Fibroblast of skin of right quadriceps (primary cell): ENCODE data around the gene PLCH2.

Experiments used
- DNase-seq: peaks from one replicate; pipeline ENCODE4 v3.0.0-alpha.2; 2013

PLCH2 gene

DNA sequence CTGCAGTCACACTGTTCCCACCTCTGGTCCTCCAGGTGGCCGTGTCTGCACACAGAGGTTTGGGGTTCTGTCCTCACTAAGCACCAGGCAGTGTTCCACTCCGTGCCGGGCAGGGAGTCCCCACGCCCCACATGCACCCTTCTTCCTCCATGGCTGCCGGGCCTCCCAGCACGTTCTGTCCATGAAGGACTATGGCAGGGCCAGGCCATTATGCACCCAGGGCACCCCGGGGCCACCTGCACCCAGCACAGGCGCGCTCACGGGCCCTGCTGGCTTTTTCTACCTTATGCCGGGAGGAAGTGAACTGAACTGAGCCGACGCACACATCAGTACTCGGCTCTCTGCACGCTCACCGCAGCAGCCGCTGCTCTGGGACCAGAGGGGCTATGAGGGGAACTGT lies 40.0 kb downstream of the PLCH2 start:
- DNase-seq, result no peak

DNA sequence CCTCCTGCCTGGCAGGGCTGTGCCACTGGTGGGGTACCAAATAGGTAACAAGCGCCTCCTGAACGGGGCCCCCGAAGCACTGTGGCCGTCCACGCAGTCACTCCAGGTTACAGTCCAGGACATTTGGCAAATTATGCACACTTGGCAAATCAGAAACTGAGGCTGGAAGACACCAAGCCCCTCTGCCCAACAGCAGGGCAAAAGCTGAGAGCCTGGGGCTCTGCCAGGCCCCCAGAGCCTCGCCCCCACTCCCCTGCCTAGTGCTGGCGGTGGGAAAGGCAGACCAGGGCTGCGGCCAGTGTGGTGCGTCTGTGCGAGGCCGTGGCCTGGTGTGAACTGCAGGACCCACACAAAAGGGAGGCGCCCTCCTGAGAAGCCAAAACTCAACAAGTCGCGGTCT lies 40.9 kb downstream of the PLCH2 start:
- no peak for DNase-seq

DNA sequence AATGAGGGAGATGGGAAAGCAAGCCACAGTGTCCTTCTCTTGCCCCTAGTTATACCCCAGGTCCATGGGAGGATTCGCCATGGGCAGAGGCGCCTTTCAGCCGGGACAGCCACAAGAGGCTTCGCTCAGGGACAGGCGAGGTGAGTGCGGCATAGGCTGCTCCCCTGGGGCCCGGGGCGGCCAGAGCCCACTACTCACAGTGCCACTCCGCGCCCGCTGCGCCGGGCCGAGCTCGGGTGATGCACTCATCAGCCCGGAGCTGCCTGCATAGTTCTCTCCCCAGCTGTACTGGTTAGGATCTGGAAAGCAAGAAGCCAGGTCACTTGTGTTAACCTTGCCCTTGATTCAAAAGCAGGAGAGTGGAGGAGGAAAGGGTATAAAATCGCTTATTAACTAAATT lies 41.9 kb downstream of the PLCH2 start:
- no peak for DNase-seq

DNA sequence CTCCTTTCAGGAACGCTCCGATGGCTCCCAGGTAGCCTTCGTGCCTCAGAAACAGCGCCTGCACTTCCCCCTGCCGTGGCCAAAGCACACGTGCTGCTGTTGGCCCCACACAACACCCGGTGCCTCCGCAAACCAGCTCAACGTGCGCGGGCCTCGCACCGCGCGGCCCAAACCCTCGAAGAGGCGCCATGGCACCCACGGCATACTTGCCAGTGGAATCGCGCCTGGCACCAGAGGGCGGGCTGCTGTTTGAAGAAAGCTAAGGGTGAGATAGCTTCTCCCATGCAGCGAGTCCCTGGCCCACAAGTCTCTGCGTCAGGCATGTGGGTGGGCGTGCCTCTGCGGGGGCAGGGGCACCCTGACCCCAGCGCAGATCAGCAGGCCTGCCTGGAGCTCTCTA lies 42.4 kb downstream of the PLCH2 start:
- DNase-seq, result no peak

DNA sequence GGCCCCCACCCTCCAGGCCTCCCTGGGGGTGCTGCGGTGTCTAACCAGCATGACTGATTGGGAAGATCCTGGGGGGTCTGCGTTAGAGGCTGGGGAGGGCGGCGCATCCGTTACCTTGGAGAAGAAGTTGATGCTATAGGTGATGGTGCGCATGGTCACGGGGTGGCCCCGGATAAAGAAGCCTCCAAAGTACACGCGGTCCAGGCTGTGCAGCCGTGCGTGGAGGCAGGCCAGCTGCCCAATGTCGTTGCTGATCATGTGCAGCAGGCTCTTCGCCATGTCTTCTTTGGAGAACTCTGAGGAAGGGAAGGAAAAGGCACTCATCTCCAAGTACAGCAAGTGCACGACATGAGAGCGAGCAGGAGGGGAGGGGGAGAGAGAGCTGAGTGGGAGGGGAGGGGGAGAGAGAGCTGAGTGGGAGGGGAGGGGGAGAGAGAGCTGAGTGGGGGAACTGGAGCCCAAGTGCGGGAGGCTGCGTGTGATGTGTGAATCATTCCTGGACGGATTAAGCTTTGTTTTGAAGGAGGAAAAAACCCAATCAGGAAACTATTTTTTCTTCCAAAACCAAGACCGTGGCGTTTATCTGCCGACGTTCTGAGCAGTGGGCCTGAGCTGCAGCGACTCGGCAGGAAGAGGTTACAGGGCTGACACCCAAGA lies 43.1 kb downstream of the PLCH2 start:
- no peak for DNase-seq

DNA sequence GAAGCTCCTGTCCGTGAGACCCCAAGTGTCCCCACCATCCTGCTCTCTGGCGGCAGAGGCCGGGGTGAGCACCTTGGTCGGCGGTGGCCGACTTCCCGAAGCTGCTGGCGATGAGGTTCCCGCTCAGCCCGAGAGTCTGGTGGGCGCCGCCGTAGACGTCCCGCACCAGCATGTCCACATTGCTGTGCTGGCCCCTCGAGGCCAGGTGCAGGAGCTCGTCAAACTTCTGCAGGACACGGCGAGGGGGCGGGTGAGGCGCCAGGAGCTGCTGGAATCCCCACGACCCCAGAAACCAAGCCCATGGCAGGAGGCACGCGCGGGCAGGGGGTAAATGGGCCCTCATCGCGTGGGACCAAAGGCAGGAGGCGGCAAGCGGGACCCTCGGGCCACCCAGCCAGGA lies 43.6 kb downstream of the PLCH2 start:
- no peak for DNase-seq

DNA sequence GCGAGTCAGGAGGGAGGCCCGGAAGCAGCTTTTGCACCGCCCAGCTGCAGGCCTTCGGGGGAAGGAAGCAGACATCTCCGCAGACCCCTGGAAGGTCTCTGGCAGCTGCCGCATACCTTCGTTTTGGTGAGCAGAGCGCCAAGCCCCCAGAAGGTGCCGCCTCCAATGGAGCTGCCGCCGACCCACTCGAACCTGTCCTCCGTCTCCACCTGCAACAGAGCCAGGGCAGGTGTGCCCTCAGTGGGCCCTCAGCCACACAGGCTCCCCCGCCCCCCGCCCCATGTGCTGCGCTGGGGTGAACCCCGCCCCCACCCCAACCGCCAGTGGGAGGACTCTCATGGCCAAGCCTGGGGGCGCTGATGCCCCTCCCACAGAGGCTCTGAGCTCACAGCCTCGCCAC lies 44.1 kb downstream of the PLCH2 start:
- DNase-seq, result no peak

DNA sequence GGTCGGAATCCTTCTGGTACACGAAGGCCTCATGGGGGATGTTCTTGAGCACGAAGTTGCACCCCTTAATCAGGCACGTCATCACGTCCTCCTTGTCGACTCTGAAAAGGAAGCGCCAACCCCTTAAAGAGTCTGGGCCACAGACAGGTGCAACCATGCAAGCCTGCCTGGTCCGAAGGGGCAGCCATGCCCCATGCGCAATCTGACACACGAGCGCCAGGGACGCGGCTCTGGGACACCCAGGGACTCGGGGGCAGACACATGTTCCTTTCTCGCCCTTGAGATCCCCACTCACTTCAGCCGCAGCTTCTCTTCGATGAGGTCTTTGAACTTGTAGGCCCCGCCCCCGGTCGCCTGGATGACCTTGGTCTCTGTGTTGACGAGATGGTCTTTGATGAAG lies 44.7 kb downstream of the PLCH2 start:
- no peak for DNase-seq

DNA sequence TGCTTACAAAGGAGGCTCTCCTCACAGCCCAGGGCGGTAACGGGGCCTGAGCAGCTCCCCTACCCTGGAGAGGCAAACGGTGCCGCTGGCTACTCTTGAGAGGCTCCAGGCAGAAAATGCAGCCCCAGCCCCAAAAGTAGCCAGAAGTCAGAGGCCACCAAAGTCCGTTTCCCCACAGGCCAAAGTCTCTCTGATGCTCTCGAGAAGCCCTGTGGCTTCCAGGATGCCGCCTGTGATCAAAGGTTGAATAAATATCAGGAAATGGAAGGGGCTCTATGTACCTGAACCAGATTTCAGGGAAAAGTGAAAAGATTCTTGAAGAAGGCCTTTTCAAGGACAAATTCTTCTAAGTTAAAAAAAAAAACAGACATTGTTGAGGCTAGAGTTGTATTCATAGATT lies 46.1 kb downstream of the PLCH2 start:
- DNase-seq, result no peak

DNA sequence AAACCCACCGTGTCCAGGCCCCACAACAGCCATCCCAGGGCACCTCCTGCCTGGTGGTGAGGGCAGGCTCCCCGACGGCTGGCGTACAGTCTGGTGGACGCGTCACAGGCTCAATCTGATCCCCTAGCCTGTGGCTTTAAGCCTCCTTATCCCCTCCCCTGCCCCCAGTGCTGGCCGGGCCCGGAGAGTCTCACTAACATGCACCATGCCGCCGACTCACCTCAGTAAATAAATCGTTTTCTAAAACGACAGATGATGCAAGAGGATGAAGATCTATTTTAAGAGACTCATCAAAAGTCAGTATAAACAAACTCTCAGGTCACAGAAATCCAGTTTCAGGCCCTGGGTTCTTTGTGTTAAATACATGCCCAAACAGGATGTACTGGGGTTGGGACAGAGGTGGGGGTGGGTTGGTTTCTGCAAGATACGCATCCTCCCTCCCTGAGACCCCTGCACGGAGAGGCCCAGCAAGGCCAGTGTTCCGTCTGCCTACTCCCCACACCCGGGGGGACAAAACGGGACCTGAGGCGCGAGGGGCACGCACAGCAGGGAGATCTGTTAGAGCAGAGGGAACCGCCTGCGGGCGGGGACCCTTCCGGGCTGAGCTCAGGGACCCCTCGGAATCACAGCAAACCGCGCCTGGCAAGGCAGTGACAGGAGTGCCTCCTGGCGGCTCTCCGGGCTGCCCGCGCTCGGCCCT lies 47.3 kb downstream of the PLCH2 start:
- DNase-seq, result peak; percentile 29

DNA sequence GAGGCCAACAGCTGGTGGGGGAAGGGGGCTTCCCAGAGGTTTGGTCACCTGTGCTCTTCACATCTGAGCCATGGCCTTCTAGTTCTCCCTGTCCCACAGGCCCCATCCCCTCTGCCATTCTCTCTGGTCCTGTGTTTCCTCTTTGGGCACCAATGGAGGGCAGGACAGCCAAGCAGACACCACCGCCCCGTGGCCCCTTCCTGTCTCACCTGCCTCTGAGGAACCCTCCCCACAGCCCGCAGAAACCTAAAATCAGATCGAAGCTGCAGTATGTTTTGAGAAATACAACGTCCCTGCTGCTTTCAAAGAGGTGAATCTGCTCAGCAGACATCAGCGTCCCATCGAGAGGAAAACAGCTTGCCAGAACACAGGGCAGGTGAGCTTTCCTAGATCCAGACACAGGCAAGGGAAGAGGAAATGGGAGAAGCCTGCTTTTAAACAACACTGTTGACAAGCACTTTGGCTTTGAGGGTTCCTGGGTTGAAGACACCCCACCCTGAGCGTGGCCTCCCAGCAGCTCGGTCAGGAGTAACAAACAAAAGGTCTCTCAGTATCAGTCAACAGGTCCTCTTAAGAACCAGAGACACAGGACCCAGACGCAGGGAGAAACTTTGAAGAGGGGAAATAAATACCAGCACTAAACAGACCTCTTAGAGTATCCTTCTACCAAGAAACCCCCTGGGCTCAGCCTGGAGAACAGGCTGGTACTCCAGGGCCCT lies 48.0 kb downstream of the PLCH2 start:
- no peak for DNase-seq

DNA sequence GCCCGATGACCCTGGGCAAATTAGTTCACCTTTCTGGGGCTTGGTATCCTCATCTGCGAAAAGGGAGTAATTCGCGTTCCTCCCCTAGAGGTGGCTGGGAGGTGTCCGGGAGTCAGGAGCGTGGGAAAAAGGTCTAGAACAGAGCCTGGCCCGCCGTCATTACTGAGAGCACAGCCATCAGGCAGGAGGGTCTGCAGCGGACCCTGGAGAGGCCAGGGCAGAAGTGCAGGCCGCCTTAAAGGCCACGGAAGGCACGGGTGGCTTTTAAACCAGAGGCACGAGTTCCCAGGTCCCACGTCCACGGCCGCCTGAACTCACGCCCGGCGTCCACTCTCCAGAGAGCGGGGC lies 49.5 kb downstream of the PLCH2 start:
- no peak for DNase-seq

DNA sequence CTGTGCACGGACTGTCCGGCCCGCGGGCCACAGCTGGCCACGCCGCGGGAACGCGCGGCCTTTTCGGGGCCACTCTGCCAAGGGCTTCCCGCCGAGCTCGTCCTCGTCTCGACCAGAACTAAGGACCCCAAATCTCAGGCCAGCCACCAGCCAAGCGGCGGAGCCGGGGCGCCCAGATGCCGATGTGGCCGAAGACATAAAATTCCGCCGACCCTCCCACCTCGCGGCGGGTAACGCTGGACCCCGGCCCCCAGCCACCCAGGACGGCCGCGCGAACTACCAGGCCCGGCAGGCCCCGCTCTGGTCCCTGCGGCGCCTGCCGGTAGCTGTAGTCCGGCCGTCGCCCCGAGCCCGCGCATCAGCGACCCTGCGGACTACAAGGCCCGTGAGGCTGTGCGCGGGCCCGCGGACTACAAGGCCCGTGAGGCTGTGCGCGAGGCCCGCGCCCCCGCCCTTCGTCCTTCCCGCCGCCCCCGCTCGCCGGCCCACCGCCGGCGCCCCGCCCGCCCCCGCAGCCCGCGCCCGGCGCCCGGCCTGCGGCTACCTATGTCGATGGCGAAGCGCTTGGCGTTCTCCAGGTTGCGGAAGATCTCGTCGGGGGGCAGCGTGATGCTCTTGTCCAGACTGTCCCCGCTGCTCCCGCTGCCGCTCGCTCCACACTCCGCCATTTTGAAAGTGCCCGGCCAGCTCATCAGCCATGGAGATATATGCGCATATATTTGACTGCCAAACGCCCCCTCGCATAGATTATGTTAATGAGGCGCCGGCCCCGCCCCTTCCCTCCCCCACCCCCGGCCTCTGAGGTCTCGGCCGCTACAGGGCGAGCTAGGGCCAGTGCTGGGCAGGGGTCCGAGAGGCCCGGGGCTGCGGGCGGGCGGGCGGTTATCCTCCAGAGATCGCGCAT lies 50.1 kb downstream of the PLCH2 start, which contains the start of gene PANK4:
TSS of gene PANK4 (minus strand) at position 677 of the 904 bp plus-strand sequence. CDS start at position 668, 9 bp downstream.
- DNase-seq, result peak; percentile 92

DNA sequence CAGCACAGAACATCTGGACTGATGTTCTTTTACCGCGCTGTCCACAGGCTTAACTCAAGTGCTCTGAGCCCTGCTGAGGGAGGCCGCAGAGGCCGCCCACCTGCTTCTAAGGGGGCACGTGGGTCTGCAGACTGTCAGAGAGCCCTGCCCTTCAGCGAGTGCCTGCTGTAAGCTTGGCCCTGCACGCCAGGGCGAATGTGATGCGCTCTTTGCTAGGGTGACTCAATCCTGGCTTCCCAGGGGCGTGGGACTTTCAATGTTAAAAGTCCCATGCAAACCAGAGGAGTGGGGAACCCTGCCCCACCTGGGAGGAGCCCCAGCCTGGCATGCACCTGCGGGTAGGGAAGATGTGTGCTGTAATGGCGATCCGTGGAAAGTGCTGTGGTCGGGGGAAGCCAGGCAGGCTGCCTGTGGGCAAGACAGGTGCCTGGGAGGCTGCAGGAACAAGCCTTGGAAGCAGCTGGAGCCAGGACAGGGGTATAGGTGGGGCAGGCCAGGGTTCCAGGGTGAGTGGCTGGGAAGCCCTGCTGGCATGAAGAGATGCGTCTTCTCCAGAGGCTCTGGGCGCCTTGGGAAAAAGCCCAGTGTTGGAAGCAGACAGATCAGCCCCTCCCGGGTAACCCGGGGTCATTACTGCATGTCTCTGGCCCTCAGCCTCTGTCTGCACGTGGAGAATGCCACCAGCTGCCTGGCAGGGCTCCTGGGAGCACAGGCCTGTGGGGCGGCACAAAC lies 50.9 kb downstream of the PLCH2 start:
- DNase-seq, result peak; percentile 18

DNA sequence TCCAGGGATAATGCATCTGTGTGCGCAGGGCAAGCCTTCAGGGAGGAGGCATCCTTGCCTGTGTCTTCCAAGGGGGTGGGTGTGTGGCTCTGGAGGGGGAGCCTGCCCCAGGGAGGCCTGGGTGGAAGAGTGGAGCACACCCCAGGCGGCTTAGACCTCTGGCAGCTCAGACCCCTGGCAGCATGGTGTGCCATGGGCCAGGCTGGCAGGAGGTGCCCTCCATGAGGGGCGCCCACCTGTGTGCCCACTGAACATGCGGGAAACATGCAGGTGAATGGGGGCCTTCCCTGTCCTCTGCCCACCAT lies 51.4 kb downstream of the PLCH2 start:
- no peak for DNase-seq

DNA sequence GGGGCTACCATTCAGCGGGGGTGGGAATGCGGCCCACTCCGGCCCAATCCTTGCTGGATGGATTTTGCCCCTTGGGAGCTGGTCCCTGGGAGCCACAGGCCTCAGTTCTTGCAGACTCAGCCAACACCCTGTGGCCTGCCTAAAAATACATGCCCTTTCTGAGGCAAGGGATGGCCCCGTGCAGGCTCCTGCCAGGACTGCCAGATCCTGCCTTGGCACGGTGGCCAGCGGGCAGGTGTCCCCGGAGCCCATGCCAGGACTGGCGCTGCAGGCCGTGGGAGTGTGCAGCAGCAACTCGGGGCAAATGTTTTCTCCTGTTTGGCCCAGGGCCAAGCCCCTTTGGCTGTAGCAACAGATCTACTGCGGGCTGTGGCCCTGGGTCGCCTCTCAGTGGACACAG lies 51.9 kb downstream of the PLCH2 start:
- no peak for DNase-seq

DNA sequence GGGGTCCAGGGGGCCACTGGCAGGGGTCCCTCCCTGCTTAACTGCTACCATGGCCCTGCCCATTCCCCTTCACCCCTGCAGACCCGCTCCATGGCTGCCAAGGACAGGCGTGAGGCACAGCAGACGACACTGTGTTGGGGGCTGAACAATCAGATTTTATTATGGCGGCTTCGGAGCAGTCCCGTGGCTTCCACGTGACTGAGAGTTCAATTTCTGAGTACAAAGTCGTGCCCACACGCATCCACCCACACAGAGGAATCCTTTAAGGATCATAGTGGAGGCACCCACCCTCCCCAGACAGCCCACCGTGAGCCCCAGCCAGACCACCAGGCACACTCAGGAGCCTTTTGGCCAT lies 52.5 kb downstream of the PLCH2 start:
- DNase-seq, result no peak

DNA sequence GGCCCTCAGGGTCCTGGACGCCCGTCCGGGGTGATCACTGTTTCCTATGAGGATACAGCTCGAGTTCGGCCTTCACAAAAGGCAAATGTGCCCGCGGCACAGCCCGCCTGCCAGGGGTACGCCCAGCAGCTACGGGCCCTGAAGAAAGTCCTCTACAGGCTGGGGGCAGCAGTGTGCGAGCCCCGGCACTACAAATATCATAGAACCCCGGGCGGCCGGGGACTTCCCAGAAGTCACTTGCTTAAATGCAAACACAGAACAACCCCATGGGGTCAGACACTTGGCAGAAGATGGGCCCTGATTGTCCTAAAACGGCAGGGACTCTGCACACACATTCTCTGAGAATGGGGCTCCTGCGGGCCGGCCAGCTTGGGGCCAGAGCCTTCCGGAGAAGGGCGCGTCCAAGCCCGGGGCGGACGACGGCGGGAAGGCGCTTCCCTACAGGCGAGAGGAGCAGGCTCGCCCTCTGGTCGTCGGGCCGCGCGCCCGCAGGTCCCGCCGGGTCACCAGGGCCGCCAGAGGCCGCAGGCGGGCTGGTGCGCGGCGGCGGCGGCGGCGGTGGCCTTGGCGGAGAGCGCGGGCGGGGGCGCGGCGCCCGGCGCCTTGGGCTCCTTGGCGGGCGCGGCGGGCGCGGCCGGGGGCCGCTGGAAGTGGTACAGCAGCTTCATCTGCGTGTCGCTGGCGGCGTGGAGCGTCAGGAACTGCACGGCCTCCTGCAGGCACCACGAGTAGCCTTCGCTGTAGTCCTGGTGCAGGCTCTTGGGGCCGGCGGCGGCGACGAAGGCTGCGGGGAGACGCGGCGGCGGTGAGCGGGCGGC lies 53.1 kb downstream of the PLCH2 start:
- DNase-seq, result no peak

DNA sequence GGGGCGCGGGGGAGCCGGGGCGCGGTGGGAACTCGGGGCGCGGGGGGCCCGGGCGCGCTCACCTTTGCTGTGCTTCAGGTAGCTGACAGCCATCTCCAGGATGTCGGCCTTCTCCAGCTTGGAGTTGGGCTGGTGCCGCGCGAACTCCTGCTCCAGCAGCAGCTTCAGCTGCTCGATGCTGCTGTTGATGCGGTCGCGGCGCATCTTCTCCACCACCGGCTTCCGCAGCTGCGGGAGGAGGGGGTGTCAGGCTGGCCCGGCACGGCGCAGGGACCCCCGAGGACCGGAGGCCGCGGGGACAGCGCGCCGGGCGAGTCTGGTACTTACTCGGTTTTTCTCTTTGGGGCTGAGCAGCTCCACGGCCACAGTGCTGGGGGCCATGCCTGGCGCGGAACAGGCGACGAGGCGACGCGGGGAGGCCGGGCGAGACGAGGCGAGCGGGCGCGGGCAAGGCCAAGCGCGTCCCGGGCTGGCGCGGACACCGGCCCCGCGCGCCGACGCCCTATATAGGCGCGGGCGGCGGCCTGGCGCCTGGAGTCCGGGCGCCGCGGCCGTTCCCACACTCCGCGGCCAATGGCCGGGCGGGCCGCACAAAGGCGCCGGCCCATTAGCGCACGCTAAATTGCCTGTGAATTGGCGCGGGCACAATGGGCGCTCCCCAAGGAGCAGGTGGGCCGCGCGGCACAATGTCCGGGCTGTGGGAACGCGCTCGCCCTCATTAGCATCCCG lies 53.9 kb downstream of the PLCH2 start, which contains the start of gene HES5:
TSS of gene HES5 (minus strand) at position 480 of the 729 bp plus-strand sequence. CDS start at position 381, 99 bp downstream.
- no peak for DNase-seq

DNA sequence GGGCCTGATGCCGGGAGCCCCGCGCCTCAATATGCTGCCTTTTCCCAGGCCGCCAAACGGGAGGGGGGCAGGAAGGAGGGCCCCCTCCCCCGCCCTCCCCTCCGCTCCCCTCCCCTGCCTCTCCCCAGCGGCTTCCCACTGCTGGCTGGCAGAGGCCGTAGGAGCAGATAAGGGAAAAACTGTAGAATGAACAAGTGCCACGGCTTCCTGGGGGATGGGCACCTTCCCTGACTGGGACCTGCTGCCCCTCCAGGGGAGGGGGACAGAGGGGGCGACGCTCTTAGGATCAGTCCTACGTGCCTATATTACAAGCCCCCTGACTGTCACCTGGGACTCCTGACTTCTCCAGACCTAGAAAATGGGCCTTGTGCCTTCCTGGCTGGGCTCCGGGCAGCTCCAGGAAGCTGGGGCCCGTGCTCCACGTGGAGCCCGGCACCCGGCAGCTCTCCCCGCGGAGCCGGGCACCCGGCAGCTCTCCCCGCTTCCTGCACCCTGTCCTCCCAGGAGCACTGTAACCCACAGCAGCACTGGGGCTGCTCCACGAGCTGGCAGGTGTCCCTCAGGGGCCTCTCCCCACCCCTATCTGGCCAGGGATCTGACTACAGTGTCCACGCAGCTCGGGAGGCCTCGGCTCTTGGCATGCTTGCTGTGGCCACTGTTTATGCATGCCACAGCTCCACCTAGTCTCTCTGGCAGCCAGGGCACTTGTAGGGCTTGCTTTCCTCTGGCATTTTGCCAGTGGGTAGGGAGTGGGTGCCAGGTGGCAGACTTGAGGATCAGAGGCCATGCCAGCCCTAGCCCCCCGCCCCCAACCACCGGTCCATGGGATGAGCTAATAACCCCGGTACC lies 54.6 kb downstream of the PLCH2 start:
- no peak for DNase-seq
